ENCODE measurements around the gene TADA2B. TPM values are rescaled to one million over a fixed set of nuclear protein-coding genes. Genes with fewer than 3 reads are reported as not detected.

TADA2B gene
- total RNA-seq, 1 experiment from 2014 or later: 14.3 TPM

GRCh38 chr4:7045553-7045952 is 2.4 kb downstream of the TADA2B start:
- H3K27me3 Mint-ChIP-seq (ENCODE audit: low read depth): peaks cover 23% of the 10 kb centered on the region
- no peaks in the 10 kb centered on the region for H3K36me3 Mint-ChIP-seq
- peaks cover 44% of the 10 kb centered on the region for H3K4me1 Mint-ChIP-seq
- peak overlapping the region; percentile 69; the same call in 1 of the 2 replicates for H3K27ac Mint-ChIP-seq
- no peak for TF ChIP-seq GABPB1 (CRISPR knock-in tag; IDR thresholded peaks at IDR 0.05)
- no peak for TF ChIP-seq ELF4 (CRISPR knock-in tag; IDR thresholded peaks at IDR 0.05; ENCODE audit: low read depth)
- TF ChIP-seq HMGA2 (CRISPR knock-in tag; IDR thresholded peaks at IDR 0.05): no peak
- TF ChIP-seq, protein P1, sequence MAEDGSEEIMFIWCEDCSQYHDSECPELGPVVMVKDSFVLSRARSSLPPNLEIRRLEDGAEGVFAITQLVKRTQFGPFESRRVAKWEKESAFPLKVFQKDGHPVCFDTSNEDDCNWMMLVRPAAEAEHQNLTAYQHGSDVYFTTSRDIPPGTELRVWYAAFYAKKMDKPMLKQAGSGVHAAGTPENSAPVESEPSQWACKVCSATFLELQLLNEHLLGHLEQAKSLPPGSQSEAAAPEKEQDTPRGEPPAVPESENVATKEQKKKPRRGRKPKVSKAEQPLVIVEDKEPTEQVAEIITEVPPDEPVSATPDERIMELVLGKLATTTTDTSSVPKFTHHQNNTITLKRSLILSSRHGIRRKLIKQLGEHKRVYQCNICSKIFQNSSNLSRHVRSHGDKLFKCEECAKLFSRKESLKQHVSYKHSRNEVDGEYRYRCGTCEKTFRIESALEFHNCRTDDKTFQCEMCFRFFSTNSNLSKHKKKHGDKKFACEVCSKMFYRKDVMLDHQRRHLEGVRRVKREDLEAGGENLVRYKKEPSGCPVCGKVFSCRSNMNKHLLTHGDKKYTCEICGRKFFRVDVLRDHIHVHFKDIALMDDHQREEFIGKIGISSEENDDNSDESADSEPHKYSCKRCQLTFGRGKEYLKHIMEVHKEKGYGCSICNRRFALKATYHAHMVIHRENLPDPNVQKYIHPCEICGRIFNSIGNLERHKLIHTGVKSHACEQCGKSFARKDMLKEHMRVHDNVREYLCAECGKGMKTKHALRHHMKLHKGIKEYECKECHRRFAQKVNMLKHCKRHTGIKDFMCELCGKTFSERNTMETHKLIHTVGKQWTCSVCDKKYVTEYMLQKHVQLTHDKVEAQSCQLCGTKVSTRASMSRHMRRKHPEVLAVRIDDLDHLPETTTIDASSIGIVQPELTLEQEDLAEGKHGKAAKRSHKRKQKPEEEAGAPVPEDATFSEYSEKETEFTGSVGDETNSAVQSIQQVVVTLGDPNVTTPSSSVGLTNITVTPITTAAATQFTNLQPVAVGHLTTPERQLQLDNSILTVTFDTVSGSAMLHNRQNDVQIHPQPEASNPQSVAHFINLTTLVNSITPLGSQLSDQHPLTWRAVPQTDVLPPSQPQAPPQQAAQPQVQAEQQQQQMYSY (CRISPR knock-in tag; IDR thresholded peaks at IDR 0.05): no peak
- TF ChIP-seq, protein P2, sequence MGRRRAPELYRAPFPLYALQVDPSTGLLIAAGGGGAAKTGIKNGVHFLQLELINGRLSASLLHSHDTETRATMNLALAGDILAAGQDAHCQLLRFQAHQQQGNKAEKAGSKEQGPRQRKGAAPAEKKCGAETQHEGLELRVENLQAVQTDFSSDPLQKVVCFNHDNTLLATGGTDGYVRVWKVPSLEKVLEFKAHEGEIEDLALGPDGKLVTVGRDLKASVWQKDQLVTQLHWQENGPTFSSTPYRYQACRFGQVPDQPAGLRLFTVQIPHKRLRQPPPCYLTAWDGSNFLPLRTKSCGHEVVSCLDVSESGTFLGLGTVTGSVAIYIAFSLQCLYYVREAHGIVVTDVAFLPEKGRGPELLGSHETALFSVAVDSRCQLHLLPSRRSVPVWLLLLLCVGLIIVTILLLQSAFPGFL (CRISPR knock-in tag; IDR thresholded peaks at IDR 0.05; ENCODE audit: borderline replicate concordance): no peak
- TF ChIP-seq, protein P3, sequence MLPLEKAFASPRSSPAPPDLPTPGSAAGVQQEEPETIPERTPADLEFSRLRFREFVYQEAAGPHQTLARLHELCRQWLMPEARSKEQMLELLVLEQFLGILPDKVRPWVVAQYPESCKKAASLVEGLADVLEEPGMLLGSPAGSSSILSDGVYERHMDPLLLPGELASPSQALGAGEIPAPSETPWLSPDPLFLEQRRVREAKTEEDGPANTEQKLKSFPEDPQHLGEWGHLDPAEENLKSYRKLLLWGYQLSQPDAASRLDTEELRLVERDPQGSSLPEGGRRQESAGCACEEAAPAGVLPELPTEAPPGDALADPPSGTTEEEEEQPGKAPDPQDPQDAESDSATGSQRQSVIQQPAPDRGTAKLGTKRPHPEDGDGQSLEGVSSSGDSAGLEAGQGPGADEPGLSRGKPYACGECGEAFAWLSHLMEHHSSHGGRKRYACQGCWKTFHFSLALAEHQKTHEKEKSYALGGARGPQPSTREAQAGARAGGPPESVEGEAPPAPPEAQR (CRISPR knock-in tag; IDR thresholded peaks at IDR 0.05): no peak
- no peak for TF ChIP-seq KAT7 (CRISPR knock-in tag; IDR thresholded peaks at IDR 0.05; ENCODE audit: borderline replicate concordance)
- TF ChIP-seq, protein P4, sequence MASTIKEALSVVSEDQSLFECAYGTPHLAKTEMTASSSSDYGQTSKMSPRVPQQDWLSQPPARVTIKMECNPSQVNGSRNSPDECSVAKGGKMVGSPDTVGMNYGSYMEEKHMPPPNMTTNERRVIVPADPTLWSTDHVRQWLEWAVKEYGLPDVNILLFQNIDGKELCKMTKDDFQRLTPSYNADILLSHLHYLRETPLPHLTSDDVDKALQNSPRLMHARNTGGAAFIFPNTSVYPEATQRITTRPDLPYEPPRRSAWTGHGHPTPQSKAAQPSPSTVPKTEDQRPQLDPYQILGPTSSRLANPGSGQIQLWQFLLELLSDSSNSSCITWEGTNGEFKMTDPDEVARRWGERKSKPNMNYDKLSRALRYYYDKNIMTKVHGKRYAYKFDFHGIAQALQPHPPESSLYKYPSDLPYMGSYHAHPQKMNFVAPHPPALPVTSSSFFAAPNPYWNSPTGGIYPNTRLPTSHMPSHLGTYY (CRISPR knock-in tag; IDR thresholded peaks at IDR 0.05): no peak
- TF ChIP-seq USF1 (CRISPR knock-in tag; IDR thresholded peaks at IDR 0.05): no peak
- ATAC-seq: no peak
- POLR2A ChIA-PET: no interaction called here
- H3K4me3 Mint-ChIP-seq: peak overlapping the region; percentile 83
- DNase-seq (ENCODE audit: low spot score): no peak
- CTCF ChIA-PET: interaction anchor here (1.2 to 6.9 kb wide), 3 partner anchors 22 to 135 kb away, joined by 5 to 118 read pairs (median 8); partner anchors contain the start of gene GRPEL1
- no peaks in the 10 kb centered on the region for H3K9me3 Mint-ChIP-seq

- H3K27me3 Mint-ChIP-seq (ENCODE audit: low read depth): peaks cover 16% of the 10 kb centered on the region
- DNase-seq (ENCODE audit: low spot score) (no peak), ATAC-seq (no peak)
- ChIA-PET POLR2A (no interaction called here), CTCF (interaction anchor here (2.4 to 6.9 kb wide), 2 partner anchors 22 to 55 kb away, joined by 8 to 118 read pairs; partner anchors contain the start of gene GRPEL1)
- no peak overlapping the region for H3K4me3 Mint-ChIP-seq
- no peaks in the 10 kb centered on the region for H3K36me3 Mint-ChIP-seq
- peak overlapping the region; percentile 69; the same call in 1 of the 2 replicates for H3K27ac Mint-ChIP-seq
- H3K4me1 Mint-ChIP-seq: peaks cover 44% of the 10 kb centered on the region
- no peaks in the 10 kb centered on the region for H3K9me3 Mint-ChIP-seq
- no peak for TF ChIP-seq JAZF1 (CRISPR knock-in tag; IDR thresholded peaks at IDR 0.05)
- no peak for TF ChIP-seq GABPB1 (CRISPR knock-in tag; IDR thresholded peaks at IDR 0.05)
- no peak for TF ChIP-seq TCF7 (CRISPR knock-in tag; IDR thresholded peaks at IDR 0.05; ENCODE audit: low read depth)
- no peak for TF ChIP-seq FOXP1 (CRISPR knock-in tag; IDR thresholded peaks at IDR 0.05; ENCODE audit: borderline replicate concordance)
- TF ChIP-seq, protein P1 (CRISPR knock-in tag; IDR thresholded peaks at IDR 0.05): no peak
- TF ChIP-seq SP1 (CRISPR knock-in tag; conservative IDR thresholded peaks at IDR 0.05): no peak
- TF ChIP-seq JUN (CRISPR knock-in tag; IDR thresholded peaks at IDR 0.05): no peak
- TF ChIP-seq, protein P5, sequence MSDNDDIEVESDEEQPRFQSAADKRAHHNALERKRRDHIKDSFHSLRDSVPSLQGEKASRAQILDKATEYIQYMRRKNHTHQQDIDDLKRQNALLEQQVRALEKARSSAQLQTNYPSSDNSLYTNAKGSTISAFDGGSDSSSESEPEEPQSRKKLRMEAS (CRISPR knock-in tag; IDR thresholded peaks at IDR 0.05): no peak
- TF ChIP-seq SOX15 (CRISPR knock-in tag; IDR thresholded peaks at IDR 0.05): no peak
These were observed 3.1 kb downstream of the TADA2B start for GRCh38 chr4:7045961-7046921.

Data from WTC11 (cell line).